CD14-positive monocyte (primary cell): ENCODE measurements around the gene SMURF1. TPM values are rescaled to one million over a fixed set of nuclear protein-coding genes. Genes with fewer than 3 reads are reported as not detected.

ENCODE experiments used
- DNase-seq, 3 donors: peaks; one replicate each; pipeline ENCODE4 v3.0.0-alpha.2; 2011 to 2022
- H2AFZ ChIP-seq: 2 replicates; pipeline ENCODE4 v1.6.0; 2012; ENCODE audit warnings: mild to moderate bottlenecking, low read depth, low read length, inconsistent platforms; ENCODE audit not compliant: insufficient read depth, poor library complexity, severe bottlenecking
- H3K27ac ChIP-seq, 2 donors: 1 replicate in 1 of 2; 2 replicates in 1 of 2; pipeline ENCODE4 v1.5.1; 2012 to 2013; ENCODE audit warnings: low read length in 2 of 2, control low read depth in 1 of 2, inconsistent platforms in 1 of 2, low read depth in 1 of 2, mild to moderate bottlenecking in 1 of 2
- H3K27me3 ChIP-seq, 2 donors: one replicate each; pipeline versions ENCODE4 v1.6.0 to v1.6.1; 2011 to 2013; ENCODE audit warnings: low read length in 2 of 2; ENCODE audit not compliant: control insufficient read depth in 2 of 2, insufficient read depth in 2 of 2
- H3K36me3 ChIP-seq, 2 donors: replicated peaks in 1 of 2; 1 replicate in 1 of 2; 2 replicates in 1 of 2; pipeline versions ENCODE4 v1.5.1 to v1.6.1; 2012 to 2013; ENCODE audit warnings: low read length in 2 of 2, control low read depth in 1 of 2, inconsistent platforms in 1 of 2, mild to moderate bottlenecking in 1 of 2; ENCODE audit not compliant: insufficient read depth in 2 of 2, control insufficient read depth in 1 of 2
- H3K4me1 ChIP-seq, 2 donors: 1 replicate in 1 of 2; 2 replicates in 1 of 2; pipeline versions ENCODE4 v1.5.1 to v1.6.1; 2012 to 2013; ENCODE audit warnings: low read length in 2 of 2, control low read depth in 1 of 2, inconsistent platforms in 1 of 2, mild to moderate bottlenecking in 1 of 2, moderate library complexity in 1 of 2; ENCODE audit not compliant: insufficient read depth in 2 of 2, control insufficient read depth in 1 of 2
- H3K4me2 ChIP-seq: replicated peaks from 2 replicates; pipeline ENCODE3; 2012; ENCODE audit warnings: low read length, moderate library complexity, mild to moderate bottlenecking; ENCODE audit not compliant: poor library complexity, severe bottlenecking; ENCODE audit errors: extremely low read depth
- H3K4me3 ChIP-seq, 3 experiments: fragments of 200-600 bp in 1 of 3; sonication (generic) in 1 of 3; replicated peaks in 1 of 3; 1 replicate in 2 of 3; 2 replicates in 1 of 3; pipeline ENCODE4 v1.5.1; 2011 to 2013; ENCODE audit warnings: low read length in 3 of 3, mild to moderate bottlenecking in 3 of 3, control low read depth in 2 of 3, low read depth in 2 of 3, inconsistent platforms in 1 of 3, moderate library complexity in 1 of 3
- H3K79me2 ChIP-seq: 2 replicates; pipeline ENCODE4 v1.6.0; 2012; ENCODE audit warnings: mild to moderate bottlenecking, control low read depth, inconsistent platforms, low read length, moderate library complexity; ENCODE audit not compliant: insufficient read depth
- H3K9ac ChIP-seq: 2 replicates; pipeline ENCODE4 v1.6.0; 2017; ENCODE audit warnings: low read length, mild to moderate bottlenecking; ENCODE audit not compliant: insufficient read depth, poor library complexity, severe bottlenecking
- H3K9me3 ChIP-seq, 2 donors: replicated peaks in 1 of 2; 1 replicate in 1 of 2; 2 replicates in 1 of 2; pipeline versions ENCODE4 v1.5.1 to v1.6.1; 2012 to 2013; ENCODE audit warnings: low read length in 2 of 2, control low read depth in 1 of 2; ENCODE audit not compliant: control insufficient read depth in 1 of 2, insufficient read depth in 1 of 2
- H4K20me1 ChIP-seq: 2 replicates; pipeline ENCODE4 v1.6.0; 2012; ENCODE audit warnings: mild to moderate bottlenecking, low read length, control low read depth, moderate library complexity; ENCODE audit not compliant: insufficient read depth
- H3K27ac Mint-ChIP-seq, 7 donors: one replicate each; pipeline ENCODE4 v1.8.0; 2020; ENCODE audit warnings: mild to moderate bottlenecking in 7 of 7, mixed read lengths in 7 of 7, moderate library complexity in 6 of 7, inconsistent platforms in 2 of 7
- H3K27me3 Mint-ChIP-seq, 3 donors: one replicate each; pipeline ENCODE4 v1.8.0; 2021 to 2022; ENCODE audit warnings: low read depth in 3 of 3, mild to moderate bottlenecking in 3 of 3, mixed read lengths in 3 of 3, moderate library complexity in 3 of 3, inconsistent platforms in 1 of 3
- H3K36me3 Mint-ChIP-seq, 2 donors: one replicate each; pipeline ENCODE4 v1.8.0; 2020; ENCODE audit warnings: mixed read lengths in 2 of 2, inconsistent platforms in 1 of 2, mild to moderate bottlenecking in 1 of 2
- H3K4me1 Mint-ChIP-seq: one replicate; pipeline ENCODE4 v1.8.0; 2020; ENCODE audit warnings: mild to moderate bottlenecking, mixed read lengths
- H3K4me3 Mint-ChIP-seq, 2 donors: one replicate each; pipeline ENCODE4 v1.8.0; 2020; ENCODE audit warnings: mild to moderate bottlenecking in 2 of 2, mixed read lengths in 2 of 2, moderate library complexity in 1 of 2
- H3K9me3 Mint-ChIP-seq, 7 donors: one replicate each; pipeline ENCODE4 v1.8.0; 2020 to 2022; ENCODE audit warnings: mixed read lengths in 7 of 7, mild to moderate bottlenecking in 6 of 7, moderate library complexity in 6 of 7, inconsistent platforms in 2 of 7
- CTCF ChIP-seq: fragments of 200-600 bp; IDR thresholded peaks from one replicate; pipeline ENCODE4 v1.8.0; 2022; ENCODE audit warnings: antibody characterized with exemption, mild to moderate bottlenecking
- WGBS: methylation state at CpG from one replicate; pipeline ENCODE4 v1.1.5; 2013; ENCODE audit warnings: missing lambda C conversion rate; ENCODE audit not compliant: insufficient coverage; 5-methylcytosine and 5-hydroxymethylcytosine counted together
- intact Hi-C, 2 donors: fragments of 100-400 bp; cut with micrococcal nuclease; formaldehyde crosslinking; loops; one replicate each; pipeline versions ENCODE4 v1.15.0 to v1.15.1; 2023
- polyA plus RNA-seq, 3 donors: library from polyadenylated mRNA; depleted of rRNA in 1 of 3; unstranded in 2 of 3; stranded (reverse) in 1 of 3; fragments of 300-500 nt in 2 of 3; fragments of >200 nt in 1 of 3; fragmentation: Illumina TruSeq in 2 of 3; gene quantifications; 1 replicate in 2 of 3; 2 replicates in 1 of 3; pipeline ENCODE4 v1.2.3, GENCODE V29; 2012 to 2021

SMURF1 gene
- polyA plus RNA-seq, 3 donors, result 0.48 to 15.8 (median 1.6) TPM

DNA sequence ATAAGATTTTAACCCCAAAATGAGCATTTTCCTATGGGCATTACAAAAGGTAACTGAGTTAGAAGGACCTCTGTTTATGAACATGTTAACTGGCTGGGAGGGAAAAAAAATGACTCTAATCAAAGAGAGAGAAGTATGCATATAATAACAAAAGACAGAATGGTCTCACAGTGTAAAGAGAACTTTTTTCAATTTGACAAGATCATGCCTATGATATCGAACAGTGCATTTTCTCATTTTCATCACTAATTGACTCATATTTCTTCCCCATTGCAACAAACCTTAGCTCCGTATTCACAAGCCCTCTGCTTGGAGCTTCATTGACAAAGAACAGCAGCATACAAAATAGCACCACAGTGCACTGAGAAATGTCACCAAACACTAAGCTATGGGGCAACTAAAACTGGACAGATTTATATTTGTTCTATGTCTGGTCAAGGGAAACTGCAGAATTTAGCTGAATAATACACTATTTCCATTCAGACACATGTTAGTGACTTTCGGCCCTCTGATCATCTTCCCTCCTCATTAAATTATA, 45.6 kb downstream of the SMURF1 start:
- H3K4me3 Mint-ChIP-seq, result no peak overlapping the region
- H3K4me2 ChIP-seq, result no peak overlapping the region
- H4K20me1 ChIP-seq, result peaks cover 94% of the 10 kb centered on the region
- H3K79me2 ChIP-seq, result peaks cover 94% of the 10 kb centered on the region
- no peak for DNase-seq
- peaks cover 0 to 6% of the 10 kb centered on the region in 2 donors for H3K9me3 ChIP-seq
- H3K27ac ChIP-seq, result no peak overlapping the region
- peaks cover 0 to 2% (median 0%) of the 10 kb centered on the region in 3 donors for H3K27me3 Mint-ChIP-seq
- no peak overlapping the region for H3K4me3 ChIP-seq
- H3K4me1 ChIP-seq, result no peaks in the 10 kb centered on the region
- H3K27ac Mint-ChIP-seq, result no peak overlapping the region
- peaks cover 16 to 27% of the 10 kb centered on the region in 2 donors for H3K36me3 Mint-ChIP-seq
- H3K9me3 Mint-ChIP-seq, result peaks cover 3 to 12% (median 8%) of the 10 kb centered on the region in 7 donors
- H3K4me1 Mint-ChIP-seq, result no peaks in the 10 kb centered on the region
- intact Hi-C loops, result no loop called here
- no peak for TF ChIP-seq CTCF
- H3K9ac ChIP-seq, result no peak overlapping the region
- H3K36me3 ChIP-seq, result peaks cover 0 to 9% of the 10 kb centered on the region in 2 donors
- 100% methylated on average over 1 of the region's 3 CpGs for WGBS
- no peaks in the 10 kb centered on the region for H3K27me3 ChIP-seq
- no peak overlapping the region for H2AFZ ChIP-seq

DNA sequence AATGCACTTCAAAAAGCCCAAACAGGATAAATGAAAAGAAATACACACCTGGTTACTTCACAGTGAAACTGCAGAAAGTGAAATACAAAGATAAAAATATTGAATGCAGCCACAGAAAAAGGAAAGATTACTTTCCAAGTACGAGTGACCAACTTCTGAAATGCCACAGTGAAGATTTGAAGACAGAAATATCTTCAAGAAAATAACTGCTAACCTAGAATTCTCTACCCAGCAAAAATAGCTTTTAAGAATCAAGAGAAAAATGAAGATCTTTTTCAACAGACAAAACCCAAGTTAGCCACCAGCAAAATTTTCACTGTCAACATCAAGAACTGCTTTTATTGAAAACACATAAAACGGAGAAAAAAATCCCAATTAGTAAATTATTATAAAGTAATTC, 46.2 kb downstream of the SMURF1 start:
- no peaks in the 10 kb centered on the region for H3K4me1 Mint-ChIP-seq
- Histone ChIP-seq H2AFZ (no peak overlapping the region), H3K9me3 (peaks cover 0 to 6% of the 10 kb centered on the region in 2 donors), H3K79me2 (peaks cover 94% of the 10 kb centered on the region), H3K27me3 (no peaks in the 10 kb centered on the region), H3K36me3 (peaks cover 0 to 9% of the 10 kb centered on the region in 2 donors), H3K4me3 (no peak overlapping the region), H3K4me1 (no peaks in the 10 kb centered on the region), H4K20me1 (peaks cover 94% of the 10 kb centered on the region), H3K27ac (no peak overlapping the region), H3K9ac (no peak overlapping the region), H3K4me2 (no peak overlapping the region)
- no peak overlapping the region for H3K27ac Mint-ChIP-seq
- intact Hi-C loops, result no loop called here
- H3K9me3 Mint-ChIP-seq, result peaks cover 3 to 12% (median 8%) of the 10 kb centered on the region in 7 donors
- no peak overlapping the region for H3K4me3 Mint-ChIP-seq
- no peak for TF ChIP-seq CTCF
- DNase-seq, result no peak
- H3K27me3 Mint-ChIP-seq, result peaks cover 0 to 2% (median 0%) of the 10 kb centered on the region in 3 donors
- H3K36me3 Mint-ChIP-seq, result peaks cover 16 to 27% of the 10 kb centered on the region in 2 donors
- WGBS, result no CpG with 5 or more reads among the region's 2 CpGs
